ENCODE measurements around the gene LMAN1L.

GRCh38 chr15:74817370-74817737 lies 4.7 kb downstream of the LMAN1L start:
- TF ChIP-seq POLR2AphosphoS5 (IDR thresholded peaks at IDR 0.05; ENCODE audit: borderline replicate concordance, low read depth, low read length) (no peak), EZH2 (IDR thresholded peaks at IDR 0.05) (no peak)

Measured in SK-N-MC (cell line).